Natural killer cell (primary cell): ENCODE results near the gene TRAPPC5. TPM values are rescaled to one million over a fixed set of nuclear protein-coding genes. Genes with fewer than 3 reads are reported as not detected.

Experiments used
- ATAC-seq, 3 donors: fragments of 150-1000 bp in 2 of 3; fragments of 200-7000 bp in 1 of 3; cut with Tn5 transposase; 1 replicate in 1 of 3; 2 replicates in 2 of 3; pipeline ENCODE4 v1.10.0; 2021; ENCODE audit warnings: mild to moderate bottlenecking in 2 of 3, moderate library complexity in 2 of 3
- DNase-seq, 2 donors: peaks; one replicate each; pipeline versions ENCODE4 v3.0.0 to v3.0.0-alpha.2; 2013 to 2021; ENCODE audit warnings: mixed read lengths in 1 of 2
- H3K27ac ChIP-seq: one replicate; pipeline ENCODE4 v1.5.1; 2013; ENCODE audit warnings: mild to moderate bottlenecking, low read length
- H3K27me3 ChIP-seq: one replicate; pipeline ENCODE4 v1.6.1; 2013; ENCODE audit warnings: low read length; ENCODE audit not compliant: control insufficient read depth, insufficient read depth
- H3K36me3 ChIP-seq: one replicate; pipeline ENCODE4 v1.6.1; 2013; ENCODE audit warnings: low read length; ENCODE audit not compliant: control insufficient read depth, insufficient read depth
- H3K4me1 ChIP-seq: one replicate; pipeline ENCODE4 v1.6.1; 2013; ENCODE audit warnings: low read length; ENCODE audit not compliant: control insufficient read depth, insufficient read depth
- H3K4me3 ChIP-seq: one replicate; pipeline ENCODE4 v1.5.1; 2013; ENCODE audit warnings: low read length
- H3K9me3 ChIP-seq: one replicate; pipeline ENCODE4 v1.6.1; 2013; ENCODE audit warnings: low read length; ENCODE audit not compliant: control insufficient read depth, insufficient read depth
- H3K27ac Mint-ChIP-seq, 2 donors: one replicate each; pipeline ENCODE4 v1.8.0; 2022; ENCODE audit warnings: mild to moderate bottlenecking in 2 of 2, mixed read lengths in 2 of 2, moderate library complexity in 1 of 2
- H3K27me3 Mint-ChIP-seq, 2 donors: one replicate each; pipeline ENCODE4 v1.8.0; 2022; ENCODE audit warnings: low read depth in 2 of 2, mixed read lengths in 2 of 2
- H3K36me3 Mint-ChIP-seq: one replicate; pipeline ENCODE4 v1.8.0; 2022; ENCODE audit warnings: mixed read lengths
- H3K4me1 Mint-ChIP-seq, 2 donors: one replicate each; pipeline ENCODE4 v1.8.0; 2022; ENCODE audit warnings: mixed read lengths in 2 of 2
- H3K4me3 Mint-ChIP-seq: one replicate; pipeline ENCODE4 v1.8.0; 2022; ENCODE audit warnings: mild to moderate bottlenecking, moderate library complexity, mixed read lengths
- H3K9me3 Mint-ChIP-seq, 2 donors: one replicate each; pipeline ENCODE4 v1.8.0; 2022; ENCODE audit warnings: mixed read lengths in 2 of 2
- CTCF ChIP-seq: fragments of 200-600 bp; IDR thresholded peaks from one replicate; pipeline ENCODE4 v1.8.0; 2022; ENCODE audit warnings: antibody characterized with exemption
- WGBS: methylation state at CpG from one replicate; pipeline ENCODE4 v1.1.7; 2013; ENCODE audit warnings: missing lambda C conversion rate; ENCODE audit not compliant: insufficient coverage; 5-methylcytosine and 5-hydroxymethylcytosine counted together
- intact Hi-C: fragments of 100-400 bp; cut with micrococcal nuclease; formaldehyde crosslinking; loops from one replicate; pipeline ENCODE4 v1.14.2; 2022
- total RNA-seq, 4 donors: library from RNA; stranded (reverse); fragments of 120-200 nt in 1 of 4; gene quantifications; one replicate each; pipeline versions ENCODE4 v1.2.3 to v1.2.4, GENCODE V29; 2013 to 2022

TRAPPC5 gene
- total RNA-seq, 3 donors from 2014 or later (not counting 1 experiment from before 2014, with no cell fraction given) = 53.8 to 58.8 (median 54.2) TPM

- H3K27ac ChIP-seq = no peak overlapping the region
- Mint-ChIP-seq H3K4me1 (peaks cover 5 to 19% of the 10 kb centered on the region in 2 donors), H3K36me3 (no peaks in the 10 kb centered on the region), H3K4me3 (no peak overlapping the region), H3K27ac (no peak overlapping the region), H3K27me3 (no peaks in the 10 kb centered on the region), H3K9me3 (no peaks in the 10 kb centered on the region)
- no peak for ATAC-seq
- WGBS = 94% methylated on average over 12 of the region's 12 CpGs
- H3K9me3 ChIP-seq = peaks cover 26% of the 10 kb centered on the region
- peaks cover 28% of the 10 kb centered on the region for H3K4me1 ChIP-seq
- H3K36me3 ChIP-seq = peaks cover 13% of the 10 kb centered on the region
- no peaks in the 10 kb centered on the region for H3K27me3 ChIP-seq
- DNase-seq = no peak
- TF ChIP-seq CTCF = no peak
- H3K4me3 ChIP-seq = no peak overlapping the region
- intact Hi-C loops = loop anchor here (10.0 kb wide), 1 partner anchor 52 kb away; the partner anchor contains the start of genes PCP2 and STXBP2
Measured at GRCh38 chr19:7687177-7687576, 6.5 kb downstream of the TRAPPC5 start.

GRCh38 chr19:7689165-7689564 is 8.5 kb downstream of the TRAPPC5 start:
- Histone ChIP-seq H3K27ac (no peak overlapping the region), H3K36me3 (no peaks in the 10 kb centered on the region), H3K4me3 (no peak overlapping the region), H3K4me1 (peaks cover 38% of the 10 kb centered on the region), H3K9me3 (peaks cover 40% of the 10 kb centered on the region), H3K27me3 (no peaks in the 10 kb centered on the region)
- no peaks in the 10 kb centered on the region for H3K36me3 Mint-ChIP-seq
- no peak overlapping the region for H3K27ac Mint-ChIP-seq
- no peak for ATAC-seq
- H3K4me3 Mint-ChIP-seq = no peak overlapping the region
- WGBS = 50% methylated on average over 21 of the region's 23 CpGs
- peaks cover 0 to 12% of the 10 kb centered on the region in 2 donors for H3K4me1 Mint-ChIP-seq
- H3K9me3 Mint-ChIP-seq = no peaks in the 10 kb centered on the region
- TF ChIP-seq CTCF = no peak
- intact Hi-C loops = loop anchor here (10.0 kb wide), 1 partner anchor 54 kb away; the partner anchor contains the start of genes PCP2 and STXBP2
- H3K27me3 Mint-ChIP-seq = no peaks in the 10 kb centered on the region
- no peak for DNase-seq

GRCh38 chr19:7690779-7691258 is 10.2 kb downstream of the TRAPPC5 start:
- peaks cover 40% of the 10 kb centered on the region for H3K9me3 ChIP-seq
- WGBS = 24% methylated on average over 8 of the region's 8 CpGs
- peaks cover 0 to 5% of the 10 kb centered on the region in 2 donors for H3K4me1 Mint-ChIP-seq
- H3K27me3 Mint-ChIP-seq = no peaks in the 10 kb centered on the region
- no peak overlapping the region for H3K4me3 Mint-ChIP-seq
- ATAC-seq = peak; percentile 28 to 41 (median 36)
- no peak overlapping the region for H3K4me3 ChIP-seq
- H3K27me3 ChIP-seq = no peaks in the 10 kb centered on the region
- H3K36me3 Mint-ChIP-seq = no peaks in the 10 kb centered on the region
- intact Hi-C loops = loop anchor here (1.0 to 5.0 kb wide), 3 partner anchors 10 to 499 kb away; no protein-coding TSS in a partner anchor
- H3K4me1 ChIP-seq = peaks cover 49% of the 10 kb centered on the region
- no peaks in the 10 kb centered on the region for H3K9me3 Mint-ChIP-seq
- no peaks in the 10 kb centered on the region for H3K36me3 ChIP-seq
- no peak for TF ChIP-seq CTCF
- H3K27ac Mint-ChIP-seq = no peak overlapping the region
- peak; percentile 63 to 69 for DNase-seq
- peak overlapping the region; percentile 81 for H3K27ac ChIP-seq

DNA sequence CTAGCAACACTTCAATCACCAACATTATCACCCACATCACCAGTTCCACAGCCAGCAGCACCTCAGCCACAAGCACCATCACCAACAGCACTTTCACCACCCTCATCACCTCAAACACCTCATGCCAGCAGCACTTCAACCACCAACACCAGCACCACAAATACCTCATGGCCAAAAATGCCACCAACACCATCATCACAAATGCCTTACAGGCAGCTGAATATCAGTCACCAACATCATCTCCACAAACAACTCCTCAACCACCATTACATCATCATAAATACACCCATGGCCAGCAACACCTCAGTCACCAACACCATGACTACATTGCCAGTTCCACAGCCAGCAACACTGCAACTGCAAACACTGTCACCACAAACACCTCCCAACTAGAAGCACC is 10.9 kb downstream of the TRAPPC5 start:
- H3K4me3 ChIP-seq = no peak overlapping the region
- H3K27me3 Mint-ChIP-seq = peaks cover 0 to under 1% of the 10 kb centered on the region in 2 donors
- H3K36me3 Mint-ChIP-seq = no peaks in the 10 kb centered on the region
- H3K27ac Mint-ChIP-seq = no peak overlapping the region
- no peak overlapping the region for H3K4me3 Mint-ChIP-seq
- no peaks in the 10 kb centered on the region for H3K27me3 ChIP-seq
- no peaks in the 10 kb centered on the region for H3K9me3 Mint-ChIP-seq
- intact Hi-C loops = loop anchor here (2.0 to 5.0 kb wide), 2 partner anchors 115 to 499 kb away; no protein-coding TSS in a partner anchor
- peak; percentile 52 to 72 for DNase-seq
- H3K4me1 ChIP-seq = peaks cover 49% of the 10 kb centered on the region
- peak; percentile 35 to 49 (median 35) for ATAC-seq
- peaks cover 40% of the 10 kb centered on the region for H3K9me3 ChIP-seq
- H3K27ac ChIP-seq = peak overlapping the region; percentile 81
- no peaks in the 10 kb centered on the region for H3K4me1 Mint-ChIP-seq
- no peak for TF ChIP-seq CTCF
- H3K36me3 ChIP-seq = no peaks in the 10 kb centered on the region
